ENCODE results near the gene CEP104.

The CEP104 gene

GRCh38 chr1:3856923-3857790 lies at the start of gene CEP104, which contains the start of gene DFFB:
CEP104 (minus strand) TSS chr1:3857211; CDS start chr1:3852407, 4,804 bp downstream.
DFFB (plus strand) TSS chr1:3857476; CDS start chr1:3857604, 128 bp downstream.
- 0 out of 2 replicates have a peak, but pooled peaks cover 5% of the 10 kb centered on the region for H3K27me3 ChIP-seq (ENCODE audit: control insufficient read depth, insufficient read depth, low read length)
- H3K4me1 ChIP-seq (ENCODE audit: control insufficient read depth, insufficient read depth, low read length) = no peaks in the 10 kb centered on the region
- peak within 1 kb of the TSS; percentile 84 for H3K4me3 ChIP-seq (ENCODE audit: low read depth, low read length)
- peak within 1 kb of the TSS; percentile 46 for H3K9ac ChIP-seq (ENCODE audit: low read depth, low read length)
- no peak within 1 kb of the TSS for H3K27ac ChIP-seq (ENCODE audit: low read depth, low read length)
- H3K36me3 ChIP-seq (ENCODE audit: control insufficient read depth, insufficient read depth, low read length) = no peaks in the 10 kb centered on the region
- no peaks in the 10 kb centered on the region for H3K9me3 ChIP-seq (ENCODE audit: control insufficient read depth, insufficient read depth, low read length)

DNA sequence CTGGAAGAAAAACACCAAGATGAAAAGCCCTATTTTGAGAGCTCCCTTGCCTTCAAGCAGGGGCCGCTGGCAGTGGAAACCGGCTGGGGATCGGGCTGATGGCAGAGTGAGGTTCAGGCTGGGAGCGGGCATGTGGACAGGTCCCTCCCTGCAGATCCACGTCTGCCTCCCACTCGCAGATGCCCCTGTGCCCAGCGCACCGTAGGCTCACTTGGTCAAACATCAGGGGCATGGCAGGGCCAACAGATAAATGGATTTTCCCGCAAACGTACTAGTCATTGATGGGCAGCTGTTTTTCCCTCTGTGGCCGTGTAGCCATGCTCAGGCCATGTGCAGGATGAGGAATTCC lies 49.6 kb upstream of the CEP104 start:
- Histone ChIP-seq H3K27me3 (ENCODE audit: control insufficient read depth, insufficient read depth, low read length) (no peaks in the 10 kb centered on the region), H3K27ac (ENCODE audit: low read depth, low read length) (no peak overlapping the region), H3K36me3 (ENCODE audit: control insufficient read depth, insufficient read depth, low read length) (no peaks in the 10 kb centered on the region), H3K9me3 (ENCODE audit: control insufficient read depth, insufficient read depth, low read length) (no peaks in the 10 kb centered on the region), H3K4me1 (ENCODE audit: control insufficient read depth, insufficient read depth, low read length) (peaks cover 12% of the 10 kb centered on the region), H3K9ac (ENCODE audit: low read depth, low read length) (no peak overlapping the region), H3K4me3 (ENCODE audit: low read depth, low read length) (no peak overlapping the region)

- no peak overlapping the region for H3K4me3 ChIP-seq (ENCODE audit: low read depth, low read length)
- no peak overlapping the region for H3K9ac ChIP-seq (ENCODE audit: low read depth, low read length)
- no peaks in the 10 kb centered on the region for H3K36me3 ChIP-seq (ENCODE audit: control insufficient read depth, insufficient read depth, low read length)
- no peaks in the 10 kb centered on the region for H3K27me3 ChIP-seq (ENCODE audit: control insufficient read depth, insufficient read depth, low read length)
- no peaks in the 10 kb centered on the region for H3K9me3 ChIP-seq (ENCODE audit: control insufficient read depth, insufficient read depth, low read length)
- H3K27ac ChIP-seq (ENCODE audit: low read depth, low read length) = no peak overlapping the region
- peaks cover 8% of the 10 kb centered on the region for H3K4me1 ChIP-seq (ENCODE audit: control insufficient read depth, insufficient read depth, low read length)
Measured at GRCh38 chr1:3905953-3906671, 49.1 kb upstream of the CEP104 start.

GRCh38 chr1:3905266-3905952 lies 48.4 kb upstream of the CEP104 start:
- H3K27me3 ChIP-seq (ENCODE audit: control insufficient read depth, insufficient read depth, low read length) = no peaks in the 10 kb centered on the region
- no peak overlapping the region for H3K9ac ChIP-seq (ENCODE audit: low read depth, low read length)
- no peaks in the 10 kb centered on the region for H3K9me3 ChIP-seq (ENCODE audit: control insufficient read depth, insufficient read depth, low read length)
- no peaks in the 10 kb centered on the region for H3K36me3 ChIP-seq (ENCODE audit: control insufficient read depth, insufficient read depth, low read length)
- H3K4me3 ChIP-seq (ENCODE audit: low read depth, low read length) = no peak overlapping the region
- H3K4me1 ChIP-seq (ENCODE audit: control insufficient read depth, insufficient read depth, low read length) = peaks cover 5% of the 10 kb centered on the region; the same call in 1 of the 2 replicates
- H3K27ac ChIP-seq (ENCODE audit: low read depth, low read length) = no peak overlapping the region

- Histone ChIP-seq H3K4me1 (ENCODE audit: control insufficient read depth, insufficient read depth, low read length) (peaks cover 5% of the 10 kb centered on the region; the same call in 1 of the 2 replicates), H3K4me3 (ENCODE audit: low read depth, low read length) (no peak overlapping the region), H3K27ac (ENCODE audit: low read depth, low read length) (no peak overlapping the region), H3K36me3 (ENCODE audit: control insufficient read depth, insufficient read depth, low read length) (no peaks in the 10 kb centered on the region), H3K27me3 (ENCODE audit: control insufficient read depth, insufficient read depth, low read length) (no peaks in the 10 kb centered on the region), H3K9me3 (ENCODE audit: control insufficient read depth, insufficient read depth, low read length) (no peaks in the 10 kb centered on the region), H3K9ac (ENCODE audit: low read depth, low read length) (no peak overlapping the region)
Measured at GRCh38 chr1:3904843-3905185, 47.8 kb upstream of the CEP104 start.

- Histone ChIP-seq H3K36me3 (ENCODE audit: control insufficient read depth, insufficient read depth, low read length) (no peaks in the 10 kb centered on the region), H3K4me1 (ENCODE audit: control insufficient read depth, insufficient read depth, low read length) (peaks cover 5% of the 10 kb centered on the region; the same call in 1 of the 2 replicates), H3K27me3 (ENCODE audit: control insufficient read depth, insufficient read depth, low read length) (no peaks in the 10 kb centered on the region), H3K4me3 (ENCODE audit: low read depth, low read length) (no peak overlapping the region), H3K9ac (ENCODE audit: low read depth, low read length) (no peak overlapping the region), H3K27ac (ENCODE audit: low read depth, low read length) (no peak overlapping the region), H3K9me3 (ENCODE audit: control insufficient read depth, insufficient read depth, low read length) (no peaks in the 10 kb centered on the region)
Measured at GRCh38 chr1:3904006-3904842, 47.2 kb upstream of the CEP104 start.

GRCh38 chr1:3903141-3904005 lies 46.4 kb upstream of the CEP104 start:
- Histone ChIP-seq H3K9me3 (ENCODE audit: control insufficient read depth, insufficient read depth, low read length) (no peaks in the 10 kb centered on the region), H3K4me1 (ENCODE audit: control insufficient read depth, insufficient read depth, low read length) (peaks cover 5% of the 10 kb centered on the region), H3K4me3 (ENCODE audit: low read depth, low read length) (no peak overlapping the region), H3K36me3 (ENCODE audit: control insufficient read depth, insufficient read depth, low read length) (no peaks in the 10 kb centered on the region), H3K9ac (ENCODE audit: low read depth, low read length) (no peak overlapping the region), H3K27me3 (ENCODE audit: control insufficient read depth, insufficient read depth, low read length) (no peaks in the 10 kb centered on the region), H3K27ac (ENCODE audit: low read depth, low read length) (no peak overlapping the region)

DNA sequence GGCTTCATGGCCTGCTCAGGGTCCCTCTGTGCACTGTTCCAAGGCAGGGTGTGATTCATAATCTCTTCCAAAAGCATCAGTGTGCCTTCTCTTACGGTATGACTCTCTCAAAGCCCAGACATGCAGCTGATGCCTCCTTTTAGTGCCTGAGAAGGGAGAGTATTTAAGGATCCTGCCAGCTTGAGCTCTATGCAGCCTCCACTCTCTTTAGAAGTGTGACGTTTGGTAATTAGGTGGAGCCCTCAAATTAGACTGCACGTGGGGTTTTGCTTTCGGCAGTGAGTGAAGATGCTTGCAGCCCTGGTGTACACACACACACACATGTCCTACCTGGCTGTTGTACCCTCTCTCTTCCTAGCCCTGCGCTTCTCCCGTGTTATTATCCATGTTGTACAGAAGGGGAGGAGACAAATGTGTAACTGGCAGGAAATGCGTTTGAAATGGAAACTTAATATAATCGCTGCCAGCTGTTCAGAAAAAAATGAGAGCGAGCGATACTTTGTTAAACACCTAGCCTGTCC lies 45.6 kb upstream of the CEP104 start:
- Histone ChIP-seq H3K9me3 (ENCODE audit: control insufficient read depth, insufficient read depth, low read length) (no peaks in the 10 kb centered on the region), H3K27me3 (ENCODE audit: control insufficient read depth, insufficient read depth, low read length) (no peaks in the 10 kb centered on the region), H3K4me1 (ENCODE audit: control insufficient read depth, insufficient read depth, low read length) (peaks cover 5% of the 10 kb centered on the region), H3K4me3 (ENCODE audit: low read depth, low read length) (no peak overlapping the region), H3K9ac (ENCODE audit: low read depth, low read length) (no peak overlapping the region), H3K27ac (ENCODE audit: low read depth, low read length) (no peak overlapping the region), H3K36me3 (ENCODE audit: control insufficient read depth, insufficient read depth, low read length) (no peaks in the 10 kb centered on the region)

GRCh38 chr1:3902111-3902511 lies 45.1 kb upstream of the CEP104 start:
- Histone ChIP-seq H3K4me1 (ENCODE audit: control insufficient read depth, insufficient read depth, low read length) (peaks cover 5% of the 10 kb centered on the region), H3K27ac (ENCODE audit: low read depth, low read length) (no peak overlapping the region), H3K9ac (ENCODE audit: low read depth, low read length) (no peak overlapping the region), H3K9me3 (ENCODE audit: control insufficient read depth, insufficient read depth, low read length) (no peaks in the 10 kb centered on the region), H3K27me3 (ENCODE audit: control insufficient read depth, insufficient read depth, low read length) (no peaks in the 10 kb centered on the region), H3K4me3 (ENCODE audit: low read depth, low read length) (no peak overlapping the region), H3K36me3 (ENCODE audit: control insufficient read depth, insufficient read depth, low read length) (no peaks in the 10 kb centered on the region)

All from HUES48 (cell line).